HG03378 (cell line): ENCODE measurements around the gene HCFC2.

Experiments used
- ATAC-seq: cut with Tn5 transposase; IDR thresholded peaks from one replicate; pipeline ENCODE4 v1.9.1; 2021; ENCODE audit warnings: mild to moderate bottlenecking, moderate library complexity; ENCODE audit not compliant: unreplicated experiment

HCFC2 gene

GRCh38 chr12:104152685-104153241 lies 88.4 kb downstream of the HCFC2 start:
- ATAC-seq, result no peak

- no peak for ATAC-seq
These were observed 90.0 kb downstream of the HCFC2 start for GRCh38 chr12:104154286-104154685.

- no peak for ATAC-seq
These were observed 90.5 kb downstream of the HCFC2 start for GRCh38 chr12:104154806-104155205.
